ENCODE results near the gene CHAT.

GRCh38 chr10:49643241-49644034 is 29.6 kb downstream of the CHAT start:
- TF ChIP-seq, protein P1, sequence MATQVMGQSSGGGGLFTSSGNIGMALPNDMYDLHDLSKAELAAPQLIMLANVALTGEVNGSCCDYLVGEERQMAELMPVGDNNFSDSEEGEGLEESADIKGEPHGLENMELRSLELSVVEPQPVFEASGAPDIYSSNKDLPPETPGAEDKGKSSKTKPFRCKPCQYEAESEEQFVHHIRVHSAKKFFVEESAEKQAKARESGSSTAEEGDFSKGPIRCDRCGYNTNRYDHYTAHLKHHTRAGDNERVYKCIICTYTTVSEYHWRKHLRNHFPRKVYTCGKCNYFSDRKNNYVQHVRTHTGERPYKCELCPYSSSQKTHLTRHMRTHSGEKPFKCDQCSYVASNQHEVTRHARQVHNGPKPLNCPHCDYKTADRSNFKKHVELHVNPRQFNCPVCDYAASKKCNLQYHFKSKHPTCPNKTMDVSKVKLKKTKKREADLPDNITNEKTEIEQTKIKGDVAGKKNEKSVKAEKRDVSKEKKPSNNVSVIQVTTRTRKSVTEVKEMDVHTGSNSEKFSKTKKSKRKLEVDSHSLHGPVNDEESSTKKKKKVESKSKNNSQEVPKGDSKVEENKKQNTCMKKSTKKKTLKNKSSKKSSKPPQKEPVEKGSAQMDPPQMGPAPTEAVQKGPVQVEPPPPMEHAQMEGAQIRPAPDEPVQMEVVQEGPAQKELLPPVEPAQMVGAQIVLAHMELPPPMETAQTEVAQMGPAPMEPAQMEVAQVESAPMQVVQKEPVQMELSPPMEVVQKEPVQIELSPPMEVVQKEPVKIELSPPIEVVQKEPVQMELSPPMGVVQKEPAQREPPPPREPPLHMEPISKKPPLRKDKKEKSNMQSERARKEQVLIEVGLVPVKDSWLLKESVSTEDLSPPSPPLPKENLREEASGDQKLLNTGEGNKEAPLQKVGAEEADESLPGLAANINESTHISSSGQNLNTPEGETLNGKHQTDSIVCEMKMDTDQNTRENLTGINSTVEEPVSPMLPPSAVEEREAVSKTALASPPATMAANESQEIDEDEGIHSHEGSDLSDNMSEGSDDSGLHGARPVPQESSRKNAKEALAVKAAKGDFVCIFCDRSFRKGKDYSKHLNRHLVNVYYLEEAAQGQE (IDR thresholded peaks at IDR 0.05; ENCODE audit: insufficient read depth in 1 of 2, low read depth in 2 of 2, low read length in 1 of 2): no peak
- no peak for TF ChIP-seq CTCF (IDR thresholded peaks at IDR 0.05)

Data from Panc1 (cell line).